ENCODE results near the gene FAM76A. TPM values are rescaled to one million over a fixed set of nuclear protein-coding genes. Genes with fewer than 3 reads are reported as not detected.
"Not testable (repeated sequence)": the region's sequence is repeated elsewhere in the genome, so short reads cannot be mapped to it uniquely, and the experiment has no call there.

The FAM76A gene
- 6.2 and 9.7 TPM in 2 replicates for total RNA-seq

GRCh38 chr1:27725374-27726172, at the start of gene FAM76A:
Gene FAM76A, plus strand, starts transcription at chr1:27725961. Its CDS starts 120 bp downstream, at chr1:27726081.
- DNase-seq (ENCODE audit: low read depth in 2 of 2): peak; percentile 98 to 99

DNA sequence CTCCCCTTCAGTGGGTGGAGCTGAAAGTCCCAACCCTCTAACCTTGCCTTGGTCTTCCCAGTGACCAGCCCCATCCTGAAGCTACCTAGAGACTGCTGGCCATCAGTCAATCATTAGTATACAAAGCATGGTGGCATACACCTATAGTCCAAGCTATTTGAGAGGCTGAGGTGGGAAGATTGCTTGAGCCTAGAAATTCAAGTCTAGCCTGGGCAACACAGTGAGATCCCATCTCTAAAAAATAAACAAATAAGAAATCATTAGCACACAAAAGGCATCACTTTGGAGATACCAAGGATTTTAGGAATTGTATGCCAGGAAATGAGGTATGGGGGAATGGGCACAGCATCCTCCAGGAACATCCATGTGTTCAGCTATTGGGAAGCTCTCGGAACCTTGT, 49.4 kb upstream of the FAM76A start:
- no peak for DNase-seq (ENCODE audit: low read depth in 2 of 2)

DNA sequence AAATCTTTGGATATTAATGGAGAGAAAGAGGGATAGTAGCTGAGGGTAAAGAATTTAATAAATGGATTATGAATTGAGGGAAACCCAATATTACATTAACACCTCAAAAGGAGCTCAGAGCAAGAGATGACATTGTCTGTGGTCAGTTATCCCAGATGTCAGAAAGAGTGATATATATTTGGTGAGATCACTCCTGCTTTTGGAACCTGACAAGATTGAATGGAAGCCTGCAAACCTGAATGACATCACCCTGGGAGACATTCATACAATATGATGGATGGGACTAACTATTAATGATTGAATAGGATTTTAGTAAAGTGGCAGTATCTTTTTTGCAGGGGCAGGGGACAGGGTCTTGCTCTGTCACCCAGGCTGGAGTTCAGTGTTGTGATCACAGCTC, 47.0 kb upstream of the FAM76A start:
- no peak for DNase-seq (ENCODE audit: low read depth in 2 of 2)

- DNase-seq (ENCODE audit: low read depth in 2 of 2): not testable (repeated sequence)
These were observed 45.5 kb upstream of the FAM76A start for GRCh38 chr1:27680225-27680791.

GRCh38 chr1:27681580-27681979, 44.2 kb upstream of the FAM76A start:
- DNase-seq (ENCODE audit: low read depth in 2 of 2): not testable (repeated sequence)

DNA sequence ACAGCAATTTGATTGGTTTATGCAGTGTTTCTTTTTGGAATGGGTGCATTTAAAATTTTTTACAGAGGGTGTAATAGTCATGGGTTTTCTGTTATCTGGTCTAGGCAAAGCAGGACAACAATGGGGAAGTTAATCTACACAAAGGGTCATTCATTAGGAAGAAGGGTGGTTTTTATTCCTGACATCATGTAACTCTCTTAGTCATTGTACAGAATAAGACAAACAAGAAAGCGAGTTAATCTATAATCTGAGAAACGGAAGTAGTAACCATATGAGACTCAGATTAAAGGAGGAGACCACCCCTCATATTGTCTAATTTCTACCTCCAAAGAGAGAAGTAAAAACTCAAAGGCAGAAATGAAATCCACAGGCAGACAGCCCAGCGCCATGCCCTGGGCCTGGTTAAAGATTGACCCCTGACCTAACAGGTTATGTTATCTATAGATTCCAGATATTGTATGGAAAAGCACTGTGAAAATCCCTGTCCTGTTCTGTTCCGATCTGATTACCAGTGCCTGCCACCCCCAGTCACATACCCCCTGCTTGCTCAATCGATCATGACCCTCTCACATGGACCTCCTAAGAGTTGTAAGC, 43.3 kb upstream of the FAM76A start:
- DNase-seq (ENCODE audit: low read depth in 2 of 2): no peak

DNA sequence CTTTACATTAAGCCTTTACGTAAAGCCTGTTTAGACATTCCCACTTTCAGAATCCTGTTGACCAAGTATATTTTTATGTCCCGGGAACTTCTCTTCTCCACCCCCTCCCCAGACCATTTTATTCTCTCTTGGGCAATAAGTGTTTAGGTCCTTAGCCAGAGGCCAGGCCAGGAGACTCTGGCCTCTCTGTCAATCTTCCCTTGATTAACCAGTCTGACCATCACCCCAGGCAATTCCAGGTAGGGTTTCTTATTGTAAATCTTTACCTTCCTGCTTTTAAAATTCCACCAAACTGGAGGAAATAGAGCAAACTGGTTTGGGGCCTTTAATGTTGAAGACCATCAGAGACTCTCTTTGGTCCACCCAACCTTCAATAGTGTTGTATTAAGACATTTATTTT, 41.6 kb upstream of the FAM76A start:
- no peak for DNase-seq (ENCODE audit: low read depth in 2 of 2)

DNA sequence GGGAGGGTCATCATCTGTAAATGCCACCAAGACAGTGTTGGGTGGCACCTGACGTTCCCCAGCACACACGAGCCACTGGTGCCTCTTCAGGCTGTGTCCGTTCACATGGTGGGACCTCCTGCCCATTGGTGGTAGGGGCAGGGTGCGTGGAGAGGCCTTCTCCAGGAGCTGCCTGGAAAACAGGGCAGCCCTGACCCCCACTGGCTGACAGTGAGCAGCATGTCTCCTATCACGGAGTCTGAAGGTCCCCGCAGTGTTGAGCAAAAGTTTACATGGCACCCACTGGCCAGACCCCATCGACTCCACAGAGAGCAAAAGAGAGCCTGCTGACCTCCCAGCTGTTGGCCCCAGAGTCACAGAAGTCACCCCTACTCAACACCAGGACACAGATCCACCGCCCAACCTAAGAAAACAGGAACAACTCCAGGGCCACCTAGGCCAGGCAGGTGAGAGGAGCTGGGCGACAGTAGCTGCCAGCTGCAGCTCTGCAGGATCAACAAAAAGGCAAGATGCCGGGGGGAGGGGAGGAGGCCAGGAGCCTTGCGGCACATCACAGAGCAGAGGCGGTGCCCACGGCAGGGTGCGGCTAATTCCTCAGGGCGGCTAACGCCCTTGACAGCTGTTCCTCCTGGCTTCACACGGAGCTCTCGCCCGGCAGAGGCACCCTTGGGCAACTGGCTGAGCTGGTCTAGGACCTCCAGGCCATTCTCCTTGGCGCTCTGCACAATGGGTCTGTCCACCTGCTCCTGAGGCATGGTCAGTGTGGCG, 39.4 kb upstream of the FAM76A start:
- no peak for DNase-seq (ENCODE audit: low read depth in 2 of 2)

GRCh38 chr1:27687906-27688305, 37.9 kb upstream of the FAM76A start:
- DNase-seq (ENCODE audit: low read depth in 2 of 2): no peak

DNA sequence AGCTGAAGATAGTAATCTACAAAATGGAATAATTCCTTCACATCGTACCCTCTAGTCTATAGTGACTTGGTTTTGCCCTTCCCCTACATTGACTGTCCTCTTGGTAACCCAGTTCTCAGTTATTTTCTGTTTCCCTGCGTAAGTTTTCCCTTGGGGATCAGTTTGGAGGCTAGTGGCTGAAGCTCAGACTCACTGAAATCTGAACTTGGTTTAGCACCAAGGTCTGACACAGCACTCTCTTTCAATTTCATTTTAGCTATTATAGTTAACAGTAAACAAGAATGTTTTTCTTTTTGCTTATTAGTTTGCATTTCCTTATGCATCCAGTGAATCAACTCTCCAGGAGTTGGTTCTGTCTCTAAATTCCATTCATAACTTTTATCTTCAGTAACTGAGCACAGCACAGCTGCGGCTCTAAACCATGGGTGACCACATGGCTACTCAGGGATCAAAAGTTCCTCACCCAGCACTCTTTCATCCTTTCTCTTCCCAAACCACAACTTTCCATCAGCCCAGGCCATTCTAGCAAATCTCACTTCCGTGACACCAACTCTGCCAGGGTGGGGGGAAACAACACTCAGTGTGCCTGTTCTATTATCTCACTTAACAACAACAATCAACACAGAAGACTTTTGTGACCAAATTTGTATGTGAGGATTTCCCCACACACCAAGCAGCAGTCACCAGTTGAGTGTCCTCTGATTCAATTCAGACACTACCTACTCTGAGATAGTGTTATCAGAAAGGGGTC, 36.2 kb upstream of the FAM76A start:
- no peak for DNase-seq (ENCODE audit: low read depth in 2 of 2)

GRCh38 chr1:27690183-27690582, 35.6 kb upstream of the FAM76A start:
- no peak for DNase-seq (ENCODE audit: low read depth in 2 of 2)

GRCh38 chr1:27696835-27697234, 28.9 kb upstream of the FAM76A start:
- DNase-seq (ENCODE audit: low read depth in 2 of 2): not testable (repeated sequence)

DNA sequence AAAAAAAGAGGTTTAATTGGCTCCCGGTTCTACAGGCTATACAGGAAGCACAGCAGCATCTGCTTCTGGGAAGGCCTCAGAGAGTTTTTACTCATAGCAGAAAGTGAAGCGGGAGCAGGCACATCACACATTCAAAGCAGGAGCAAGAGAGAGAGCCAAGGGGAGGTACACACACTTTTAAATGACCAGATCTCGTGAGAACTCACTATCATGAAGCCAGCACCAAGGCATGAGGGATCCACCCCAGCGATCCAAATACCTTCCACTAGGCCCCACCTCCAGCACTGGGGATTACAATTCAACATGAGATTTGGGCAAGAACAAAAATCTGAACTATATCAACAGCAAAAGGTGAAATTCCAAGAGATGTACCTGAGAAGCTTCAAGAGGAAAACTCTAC, 20.8 kb upstream of the FAM76A start:
- DNase-seq (ENCODE audit: low read depth in 2 of 2): no peak

GRCh38 chr1:27705545-27705944, 20.2 kb upstream of the FAM76A start:
- no peak for DNase-seq (ENCODE audit: low read depth in 2 of 2)

DNA sequence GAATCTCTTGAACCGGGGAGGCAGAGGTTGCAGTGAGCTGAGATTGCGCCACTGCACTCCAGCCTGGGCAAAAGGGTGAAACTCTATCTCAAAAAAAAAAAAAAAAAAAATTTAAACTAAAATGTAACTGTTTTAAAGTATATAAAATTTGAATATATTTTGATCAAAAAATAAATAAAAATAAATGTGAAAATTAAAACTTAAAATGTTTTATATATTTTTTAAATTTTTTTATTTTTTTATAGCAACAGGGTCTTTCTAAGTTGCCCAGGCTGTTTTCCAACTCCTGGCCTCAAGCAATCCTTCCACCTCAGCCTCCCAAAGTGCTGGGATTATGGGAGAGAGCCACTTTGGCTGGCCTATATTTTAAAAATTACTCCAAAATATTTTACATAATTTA, 15.2 kb upstream of the FAM76A start:
- DNase-seq (ENCODE audit: low read depth in 2 of 2): no peak

DNA sequence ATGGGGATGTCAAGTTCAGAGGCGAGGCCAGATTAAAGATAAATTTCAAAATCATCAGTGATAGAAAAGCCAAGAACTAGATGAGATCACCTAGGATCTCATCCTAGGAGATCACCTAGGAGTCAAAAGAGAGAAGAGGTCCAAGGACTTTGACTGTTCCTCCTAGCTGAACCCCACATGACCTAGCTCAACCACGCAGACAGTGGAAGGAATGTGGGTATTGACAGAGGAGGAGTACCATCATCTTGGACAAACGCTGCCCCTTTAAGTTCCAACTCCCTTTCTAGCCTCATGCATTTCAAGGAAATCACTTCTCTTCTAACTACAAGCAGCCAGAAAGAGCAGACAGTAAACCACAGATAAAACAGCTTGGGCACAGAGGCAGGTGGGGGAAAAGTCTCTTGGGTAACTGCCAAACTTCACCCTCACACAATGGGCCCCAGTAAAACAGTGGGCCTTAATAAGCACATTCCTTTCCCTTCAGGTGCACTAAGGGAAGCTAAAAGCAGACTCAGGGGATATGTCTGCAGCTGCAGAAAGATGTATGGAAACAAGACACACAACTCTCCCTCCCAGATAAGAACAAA, 12.5 kb upstream of the FAM76A start:
- no peak for DNase-seq (ENCODE audit: low read depth in 2 of 2)

DNA sequence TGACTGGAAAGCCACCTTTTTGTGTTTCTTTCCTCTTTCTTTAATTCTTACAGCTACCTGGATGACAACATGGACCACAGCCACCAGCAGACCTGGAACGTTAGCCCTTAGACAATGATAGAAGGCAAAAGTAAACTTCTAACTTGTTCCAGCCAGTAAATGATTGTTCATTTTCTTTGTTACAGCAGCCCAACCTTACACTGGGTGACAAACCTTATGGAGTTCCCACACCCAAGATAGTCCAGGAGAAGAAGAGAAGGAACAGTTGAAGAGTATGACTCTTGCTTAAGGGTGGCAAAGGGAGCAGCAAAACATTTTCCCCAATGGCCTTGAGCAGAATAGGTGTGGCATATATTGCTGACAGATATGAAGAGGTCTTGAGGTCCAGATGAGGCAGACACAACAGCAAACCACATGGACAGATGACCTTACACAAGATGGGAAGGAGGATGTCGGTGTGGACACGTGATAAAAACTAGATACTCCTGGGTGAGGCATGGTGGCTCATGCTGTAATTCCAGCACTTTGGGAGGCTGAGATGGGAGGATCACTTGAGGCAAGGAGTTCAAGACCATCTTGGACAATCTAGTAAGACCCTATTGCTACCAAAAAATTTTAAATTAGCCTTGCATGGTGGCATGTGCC, 11.8 kb upstream of the FAM76A start:
- DNase-seq (ENCODE audit: low read depth in 2 of 2): no peak

DNA sequence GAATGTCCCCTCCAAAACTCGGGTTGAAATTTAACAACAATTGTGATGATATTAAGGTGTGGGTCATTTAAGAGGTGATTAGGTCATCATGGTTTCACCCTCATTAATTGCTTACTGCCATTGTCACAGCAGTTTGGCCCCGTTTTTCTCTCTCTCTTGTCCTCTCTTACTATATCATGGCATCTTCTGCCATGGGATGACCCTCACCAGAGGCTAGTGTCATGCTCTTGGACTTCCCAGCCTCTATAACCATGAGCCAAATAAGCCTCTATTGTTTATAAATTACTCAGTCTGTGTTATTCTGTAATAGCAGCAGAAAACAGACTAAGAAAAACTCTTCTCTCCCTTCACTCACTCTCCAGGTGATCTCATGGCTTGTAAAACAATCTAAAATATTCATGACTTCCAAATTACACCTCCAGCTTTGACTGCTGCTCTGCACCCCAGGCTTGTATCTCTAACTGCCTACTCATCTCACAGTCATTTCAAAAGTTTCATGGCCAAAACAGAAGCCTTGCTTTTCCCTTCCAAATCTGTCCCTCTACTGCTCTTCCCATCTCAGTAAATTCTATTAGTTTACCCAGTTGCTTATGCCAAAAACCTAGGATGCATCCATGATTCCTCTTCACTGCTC, 9.4 kb upstream of the FAM76A start:
- no peak for DNase-seq (ENCODE audit: low read depth in 2 of 2)

DNA sequence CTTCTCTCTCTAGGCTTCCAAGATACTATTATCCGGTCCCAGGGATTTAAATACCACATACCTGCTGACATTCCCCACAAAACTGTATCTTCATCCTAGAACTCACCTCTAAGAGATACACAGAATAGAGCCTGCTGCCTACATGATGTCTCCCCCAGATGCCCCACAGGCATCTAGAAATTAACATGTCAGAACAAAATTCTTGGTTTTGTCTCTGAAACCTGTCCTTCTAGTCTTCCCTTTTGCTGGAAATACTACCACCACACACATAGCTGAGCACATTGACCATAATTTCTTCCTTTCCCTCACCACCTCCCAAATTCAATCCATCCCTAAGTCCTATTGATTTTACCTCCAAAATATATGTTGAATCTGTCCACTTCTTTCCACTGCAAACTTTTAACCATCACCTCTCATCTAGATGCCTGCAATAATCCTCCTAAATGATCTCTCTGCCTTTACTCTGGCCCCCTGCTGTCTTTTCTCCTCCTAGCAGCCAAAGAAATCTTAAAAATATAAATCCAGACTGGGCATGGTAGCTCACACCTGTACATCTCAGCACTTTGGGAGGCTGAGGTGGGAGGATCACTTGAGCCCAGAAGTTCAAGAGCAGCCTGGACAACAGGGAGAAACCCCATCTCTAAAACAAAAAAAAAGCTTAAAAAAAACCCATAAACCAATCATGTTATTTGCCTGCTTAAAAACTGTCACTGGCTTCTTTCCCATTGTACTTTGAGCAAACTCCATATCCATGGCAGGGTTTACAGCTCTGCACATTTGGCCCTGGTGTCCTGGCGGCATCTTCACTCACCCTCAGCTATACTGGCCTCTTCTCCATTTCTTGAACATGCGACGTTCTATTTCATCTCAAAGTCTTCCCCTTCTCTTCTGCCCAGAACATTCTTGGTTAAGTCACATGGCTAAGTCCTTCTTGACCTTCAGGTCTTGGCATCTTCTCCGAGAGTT, 6.2 kb upstream of the FAM76A start:
- DNase-seq (ENCODE audit: low read depth in 2 of 2): peak in 1 of 2 donors; percentile 6
